NB4 (cell line): ENCODE data around the gene IAPP.
"Not testable (repeated sequence)": the region's sequence is repeated elsewhere in the genome, so short reads cannot be mapped to it uniquely, and the experiment has no call there.

Experiments
- DNase-seq: peaks from one replicate; pipeline ENCODE4 v3.0.0; 2010; ENCODE audit warnings: low read depth
- H3K4me3 ChIP-seq: one replicate; pipeline ENCODE4 v1.5.1; 2011; ENCODE audit warnings: mild to moderate bottlenecking, low read depth, low read length, moderate library complexity
- MYC ChIP-seq: IDR thresholded peaks from 2 replicates; pipeline ENCODE4 v1.6.1; 2011; ENCODE audit warnings: low read depth, low read length
- POLR2A ChIP-seq: IDR thresholded peaks from 2 replicates; pipeline ENCODE4 v1.6.1; 2011; ENCODE audit warnings: mild to moderate bottlenecking; ENCODE audit not compliant: insufficient read length; ENCODE audit errors: extremely low read depth
- TF ChIP-seq, protein P1 (sequence below): IDR thresholded peaks from one replicate; pipeline ENCODE4 v1.5.1; 2012; ENCODE audit warnings: low read depth, low read length
- TF ChIP-seq, protein P2 (sequence below): IDR thresholded peaks from 2 replicates; pipeline ENCODE4 v1.6.1; 2011; ENCODE audit warnings: low read depth, low read length

Gene IAPP

DNA sequence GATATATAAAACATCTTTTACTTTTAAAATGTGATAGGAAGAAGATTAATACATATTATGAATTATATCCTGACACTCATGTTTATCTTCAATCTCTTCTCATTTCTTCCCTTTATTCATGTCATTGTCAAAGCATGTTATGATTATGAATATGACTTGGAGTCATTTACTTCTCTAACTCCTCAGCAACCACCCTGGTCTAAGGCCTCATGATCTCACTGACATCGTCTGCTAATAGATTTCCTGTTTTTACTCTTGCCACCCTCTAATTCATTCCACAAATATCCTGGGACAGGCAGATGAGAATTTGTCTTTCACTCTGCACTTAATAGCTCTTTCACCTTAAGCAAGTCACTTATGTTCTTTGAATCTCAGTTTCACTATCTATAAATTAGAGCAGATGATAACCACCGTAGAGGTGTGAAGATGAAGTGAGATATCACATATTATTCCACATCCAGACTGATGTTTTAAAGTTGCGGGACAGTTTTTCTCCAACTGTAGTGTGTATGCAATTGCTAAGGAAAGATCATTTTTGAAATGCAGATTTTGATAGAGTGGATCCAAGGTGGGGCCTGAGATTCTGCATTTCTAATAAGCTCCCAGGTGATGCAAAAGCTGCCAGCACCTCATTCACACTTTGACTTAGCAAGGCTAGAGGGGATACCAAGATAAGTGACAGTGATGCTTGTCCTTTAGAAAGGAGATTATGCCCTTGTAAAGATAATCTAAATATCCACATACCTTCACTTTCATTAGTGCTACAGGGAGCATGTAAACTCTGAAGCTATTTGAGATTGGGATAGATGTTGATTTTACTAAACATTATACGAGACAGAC, 3.3 kb upstream of the IAPP start:
- no peak overlapping the region for H3K4me3 ChIP-seq
- no peak for DNase-seq
- TF ChIP-seq MYC = no peak
- no peak for TF ChIP-seq POLR2A
- TF ChIP-seq, protein P1, sequence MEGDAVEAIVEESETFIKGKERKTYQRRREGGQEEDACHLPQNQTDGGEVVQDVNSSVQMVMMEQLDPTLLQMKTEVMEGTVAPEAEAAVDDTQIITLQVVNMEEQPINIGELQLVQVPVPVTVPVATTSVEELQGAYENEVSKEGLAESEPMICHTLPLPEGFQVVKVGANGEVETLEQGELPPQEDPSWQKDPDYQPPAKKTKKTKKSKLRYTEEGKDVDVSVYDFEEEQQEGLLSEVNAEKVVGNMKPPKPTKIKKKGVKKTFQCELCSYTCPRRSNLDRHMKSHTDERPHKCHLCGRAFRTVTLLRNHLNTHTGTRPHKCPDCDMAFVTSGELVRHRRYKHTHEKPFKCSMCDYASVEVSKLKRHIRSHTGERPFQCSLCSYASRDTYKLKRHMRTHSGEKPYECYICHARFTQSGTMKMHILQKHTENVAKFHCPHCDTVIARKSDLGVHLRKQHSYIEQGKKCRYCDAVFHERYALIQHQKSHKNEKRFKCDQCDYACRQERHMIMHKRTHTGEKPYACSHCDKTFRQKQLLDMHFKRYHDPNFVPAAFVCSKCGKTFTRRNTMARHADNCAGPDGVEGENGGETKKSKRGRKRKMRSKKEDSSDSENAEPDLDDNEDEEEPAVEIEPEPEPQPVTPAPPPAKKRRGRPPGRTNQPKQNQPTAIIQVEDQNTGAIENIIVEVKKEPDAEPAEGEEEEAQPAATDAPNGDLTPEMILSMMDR = no peak
- TF ChIP-seq, protein P2, sequence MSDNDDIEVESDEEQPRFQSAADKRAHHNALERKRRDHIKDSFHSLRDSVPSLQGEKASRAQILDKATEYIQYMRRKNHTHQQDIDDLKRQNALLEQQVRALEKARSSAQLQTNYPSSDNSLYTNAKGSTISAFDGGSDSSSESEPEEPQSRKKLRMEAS = no peak

DNA sequence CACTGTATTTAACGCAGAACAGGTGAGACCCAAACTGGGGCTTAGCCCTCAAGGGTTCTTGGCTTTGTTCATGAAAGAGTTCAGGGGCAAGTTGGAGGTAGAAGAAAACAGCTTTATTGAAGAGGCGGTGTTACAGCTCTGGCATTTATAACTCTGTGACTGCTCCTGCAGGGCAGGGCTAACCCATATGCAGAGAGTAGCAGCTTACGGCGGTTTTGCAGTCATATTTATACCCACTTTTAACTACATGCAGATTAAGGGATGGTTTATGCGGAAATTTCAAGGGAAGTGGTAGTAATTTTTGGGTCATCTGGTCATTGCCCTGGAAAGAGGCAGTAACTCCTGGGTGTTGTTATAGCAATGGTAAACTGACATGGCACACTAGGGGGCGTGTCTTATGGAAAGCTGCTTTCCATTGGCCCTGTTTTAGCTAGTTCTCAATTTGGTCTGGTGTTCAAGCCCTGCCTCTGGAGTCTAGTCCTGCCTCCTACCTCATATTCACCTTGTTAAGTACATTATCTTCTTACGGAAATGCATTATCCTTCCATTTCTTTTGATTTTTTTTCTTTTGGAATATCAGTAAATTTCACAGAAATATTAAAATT, 1.8 kb upstream of the IAPP start:
- TF ChIP-seq MYC (no peak), POLR2A (no peak)
- TF ChIP-seq, protein P1 = peak; percentile 18
- TF ChIP-seq, protein P2 = no peak
- no peak overlapping the region for H3K4me3 ChIP-seq
- DNase-seq = peak; percentile 31

DNA sequence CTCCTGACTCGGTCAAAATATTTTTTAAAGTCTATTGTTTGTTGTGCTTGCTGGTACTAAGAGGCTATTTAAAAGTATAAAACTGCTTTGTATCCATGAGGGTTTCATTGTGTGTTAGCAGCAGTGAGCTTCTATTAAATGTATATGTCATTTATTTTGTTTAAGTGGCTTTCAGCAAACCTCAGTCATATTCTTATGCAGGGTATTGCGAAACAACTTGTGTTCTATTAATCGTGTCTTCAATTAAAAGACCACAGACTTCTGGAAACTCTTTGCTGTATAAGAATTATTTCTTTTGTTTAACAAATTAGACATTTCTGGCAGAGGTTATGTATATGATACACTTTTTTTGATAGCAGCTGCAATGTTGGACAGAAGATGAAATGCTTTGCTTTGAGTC, 6.5 kb downstream of the IAPP start:
- no peak for DNase-seq
- TF ChIP-seq, protein P1 = no peak
- TF ChIP-seq POLR2A = no peak
- no peak for TF ChIP-seq MYC
- TF ChIP-seq, protein P2 = no peak
- no peak overlapping the region for H3K4me3 ChIP-seq

DNA sequence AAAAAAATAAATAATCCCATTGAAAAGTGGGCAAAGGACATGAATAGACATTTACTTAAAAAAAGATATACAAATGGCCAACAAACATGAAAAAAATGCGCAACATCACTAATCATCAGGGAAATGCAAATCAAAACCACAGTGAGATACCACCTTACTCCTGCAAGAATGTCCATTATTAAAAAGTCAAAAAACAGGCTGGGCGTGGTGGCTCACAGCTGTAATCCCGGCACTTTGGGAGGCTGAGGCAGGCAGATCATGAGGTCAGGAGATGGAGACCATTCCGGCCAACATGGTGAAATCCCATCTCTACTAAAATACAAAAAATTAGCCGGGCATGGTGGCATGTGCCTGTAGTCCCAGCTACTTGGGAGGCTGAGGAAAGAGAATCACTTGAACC, 8.6 kb downstream of the IAPP start:
- not testable (repeated sequence) for DNase-seq, H3K4me3 ChIP-seq

DNA sequence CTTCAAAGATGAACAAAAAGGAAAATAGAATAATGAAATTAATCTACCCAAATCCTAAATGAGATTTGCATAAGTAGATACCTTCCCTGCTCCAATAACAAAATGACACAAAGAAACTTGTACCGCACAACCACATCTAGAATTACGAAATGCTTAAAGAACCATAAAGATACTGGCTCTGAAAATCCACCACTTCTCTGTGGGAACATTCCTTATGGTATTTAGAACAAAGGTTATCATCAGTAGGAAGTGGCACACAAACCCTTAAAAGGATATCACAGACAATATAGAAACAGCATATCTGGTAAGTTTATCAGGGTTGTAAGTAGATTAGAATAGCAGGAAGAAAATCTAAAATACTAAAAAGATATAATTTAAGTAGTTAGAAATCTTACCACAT, 11.6 kb downstream of the IAPP start:
- no peak for DNase-seq
- TF ChIP-seq POLR2A (no peak), MYC (no peak)
- TF ChIP-seq, protein P1 = no peak
- TF ChIP-seq, protein P2 = no peak
- no peak overlapping the region for H3K4me3 ChIP-seq

DNA sequence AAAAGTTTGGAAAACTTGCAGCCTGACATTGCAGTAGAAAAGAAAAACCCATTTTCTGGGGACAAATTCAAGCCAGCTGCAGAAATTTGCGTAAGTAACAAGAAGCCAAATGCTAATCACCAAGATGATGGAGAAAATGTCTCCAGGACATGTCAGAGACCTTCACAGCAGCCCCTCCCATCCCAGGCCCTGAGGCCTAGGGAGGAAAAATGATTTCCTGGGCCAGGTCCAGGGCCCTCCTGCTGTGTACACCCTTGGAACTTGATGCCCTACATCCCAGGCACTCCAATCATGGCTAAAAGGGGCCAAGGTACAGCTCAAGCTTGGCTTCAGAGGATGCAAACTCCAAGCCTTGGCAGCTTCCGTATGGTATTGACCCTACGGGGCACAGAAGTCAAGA, 14.5 kb downstream of the IAPP start:
- no peak for DNase-seq
- no peak overlapping the region for H3K4me3 ChIP-seq
- TF ChIP-seq, protein P2 = no peak
- no peak for TF ChIP-seq MYC
- TF ChIP-seq, protein P1 = no peak
- no peak for TF ChIP-seq POLR2A
